Measurements from ENCODE around the gene CCL21.
"Not testable (repeated sequence)": the region's sequence is repeated elsewhere in the genome, so short reads cannot be mapped to it uniquely, and the experiment has no call there.

The CCL21 gene, protein sequence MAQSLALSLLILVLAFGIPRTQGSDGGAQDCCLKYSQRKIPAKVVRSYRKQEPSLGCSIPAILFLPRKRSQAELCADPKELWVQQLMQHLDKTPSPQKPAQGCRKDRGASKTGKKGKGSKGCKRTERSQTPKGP

DNA sequence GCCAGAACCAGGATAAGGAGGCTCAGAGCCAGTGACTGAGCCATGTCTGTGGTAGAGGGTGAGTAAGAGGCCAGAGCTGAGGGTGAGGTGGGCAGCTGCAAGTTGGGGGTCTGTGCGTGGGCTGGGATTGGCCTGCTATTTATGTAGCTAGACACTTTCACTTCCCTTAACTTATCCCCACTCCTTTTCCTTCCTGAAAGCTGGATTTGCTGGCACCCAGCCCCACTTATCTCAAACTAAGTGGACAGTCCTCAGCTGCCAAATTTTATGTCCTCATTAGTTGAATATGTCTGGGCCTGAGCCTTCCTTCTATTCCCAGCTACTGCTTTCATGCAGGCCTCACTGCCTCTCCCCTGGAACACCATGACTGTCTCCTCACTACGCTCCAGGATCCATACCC, at the start of gene CCL21:
TSS of gene CCL21 (minus strand) at position 114 of the 400 bp plus-strand sequence. CDS start at position 44, 70 bp downstream.
- no peak for DNase-seq

DNA sequence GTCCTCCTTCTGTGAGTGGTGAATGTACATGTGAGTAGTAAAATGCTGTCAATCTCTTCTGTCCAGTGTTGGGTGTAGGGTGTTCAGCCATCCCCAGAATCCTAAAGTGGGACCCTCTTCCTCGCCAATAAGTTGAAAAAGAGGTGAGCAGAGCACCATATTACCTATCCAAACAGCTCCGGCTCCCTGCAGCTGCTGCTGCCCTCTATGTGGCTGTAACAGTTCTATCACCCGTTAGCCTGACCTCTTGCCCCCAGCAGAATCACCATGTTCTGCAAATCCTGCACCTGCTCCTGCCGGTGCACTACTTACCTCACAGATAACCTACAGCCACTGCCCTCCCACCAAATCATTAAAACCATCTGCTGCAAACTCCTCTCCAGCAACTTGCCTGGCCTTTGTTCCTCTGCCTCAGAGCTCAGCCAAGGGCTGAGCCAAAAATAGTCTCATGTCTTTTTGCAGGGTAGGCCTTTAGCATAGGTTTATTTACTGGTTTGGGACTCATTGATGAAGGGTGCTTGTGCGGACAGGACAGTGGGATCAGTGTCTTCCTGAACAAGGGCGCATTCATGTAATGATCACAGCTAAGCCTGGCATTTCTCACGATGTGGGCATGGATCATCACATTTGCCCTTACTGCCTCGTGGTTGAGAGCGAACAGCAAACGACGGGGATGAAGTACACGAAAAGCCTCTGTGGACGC, 49.6 kb upstream of the CCL21 start:
- DNase-seq = no peak

DNA sequence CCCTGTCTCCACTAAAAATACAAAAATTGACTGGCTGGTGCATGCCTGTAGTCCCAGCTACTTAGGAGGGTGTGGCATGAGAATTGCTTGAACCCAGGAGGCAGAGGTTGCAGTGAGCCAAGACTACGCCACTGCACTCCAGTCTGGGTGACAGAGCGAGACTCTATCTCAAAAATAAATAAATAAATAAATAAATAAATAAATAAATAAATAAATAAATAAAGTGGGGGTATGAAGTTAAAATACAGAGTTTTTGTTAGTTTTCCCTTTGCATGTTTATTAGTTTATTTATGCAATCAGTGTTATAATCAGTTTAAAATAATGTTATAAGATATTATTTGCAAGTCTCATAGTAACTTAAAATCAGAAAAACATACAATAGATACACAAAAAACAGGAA, 40.4 kb upstream of the CCL21 start:
- not testable (repeated sequence) for DNase-seq

DNA sequence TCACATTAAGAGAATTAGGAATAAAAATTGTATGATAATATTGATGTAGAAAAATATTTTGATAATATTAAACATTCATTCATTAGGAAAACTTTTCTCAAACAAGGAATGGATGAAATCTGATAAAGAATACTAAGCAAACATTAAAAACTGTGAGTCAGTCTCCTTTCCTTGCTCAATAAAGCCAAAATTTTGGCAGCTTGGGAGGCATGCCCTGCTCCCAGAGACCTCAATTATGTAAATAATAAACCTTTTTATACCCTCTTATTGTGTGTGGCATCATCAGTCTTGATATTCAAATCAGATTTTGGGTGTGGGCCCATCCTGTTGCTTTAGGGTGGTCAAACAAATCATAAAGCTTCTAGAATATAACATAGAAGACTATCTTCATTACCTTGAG, 36.6 kb upstream of the CCL21 start:
- DNase-seq = no peak

DNA sequence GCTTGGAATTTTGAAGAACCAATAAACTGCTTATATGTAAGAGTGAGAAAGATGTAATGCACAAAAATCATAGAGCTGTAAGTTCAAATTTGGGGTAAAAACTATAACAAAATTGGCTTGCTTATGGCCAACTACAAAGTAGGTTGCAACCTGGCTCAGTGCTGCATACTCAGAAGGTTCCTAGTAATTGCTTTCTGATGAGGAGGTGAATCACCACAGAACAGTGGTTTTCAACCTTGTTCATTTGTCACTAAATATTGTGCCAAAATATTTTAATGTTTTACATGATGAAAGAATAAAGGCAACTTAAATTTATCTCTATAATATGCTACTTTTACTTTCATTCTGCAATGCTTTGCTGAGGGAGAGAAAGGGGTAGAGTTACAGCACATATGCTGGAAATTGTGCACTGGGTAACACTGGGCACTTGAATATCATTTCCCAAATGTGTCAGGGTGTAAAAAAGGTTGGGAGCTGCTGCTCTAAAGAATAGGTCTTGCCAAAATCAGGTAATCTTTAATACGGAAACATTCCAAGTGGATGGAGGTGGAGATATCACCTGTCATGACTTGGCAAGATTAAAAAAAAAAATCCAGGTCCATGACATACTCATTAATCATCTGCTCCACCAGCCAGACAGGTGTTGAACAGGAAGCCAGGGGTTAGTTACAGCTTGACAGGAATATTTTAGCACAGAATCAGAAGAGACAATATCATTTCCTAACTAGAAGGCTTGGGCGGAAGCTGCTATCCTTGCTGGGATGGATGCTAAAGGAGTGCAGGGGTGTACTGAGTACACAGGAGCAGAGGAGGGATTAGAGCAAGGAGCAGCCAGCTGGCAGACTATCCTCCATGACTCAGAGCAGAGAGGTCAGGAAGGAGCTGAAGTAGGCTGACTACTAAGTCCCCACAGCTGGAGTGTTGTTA, 34.6 kb upstream of the CCL21 start:
- DNase-seq = no peak

DNA sequence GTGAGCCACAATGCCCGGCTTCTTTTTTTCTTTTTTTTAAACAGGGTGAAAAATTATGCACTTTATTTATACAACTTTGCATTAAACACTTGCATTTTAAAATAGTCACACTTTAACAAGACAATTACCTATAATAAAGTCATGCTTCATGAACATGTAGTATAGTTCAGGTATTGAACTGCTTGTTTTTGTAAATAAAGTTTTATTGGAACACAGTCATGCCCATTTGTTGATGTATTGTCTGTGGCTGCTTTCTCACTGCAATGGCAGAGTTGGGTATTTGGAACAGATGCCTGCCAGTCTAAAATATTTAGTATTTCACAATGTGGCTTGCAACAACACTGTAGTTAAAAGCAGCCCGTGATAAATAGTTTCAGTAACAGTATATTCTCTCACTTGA, 32.8 kb upstream of the CCL21 start:
- DNase-seq = no peak

DNA sequence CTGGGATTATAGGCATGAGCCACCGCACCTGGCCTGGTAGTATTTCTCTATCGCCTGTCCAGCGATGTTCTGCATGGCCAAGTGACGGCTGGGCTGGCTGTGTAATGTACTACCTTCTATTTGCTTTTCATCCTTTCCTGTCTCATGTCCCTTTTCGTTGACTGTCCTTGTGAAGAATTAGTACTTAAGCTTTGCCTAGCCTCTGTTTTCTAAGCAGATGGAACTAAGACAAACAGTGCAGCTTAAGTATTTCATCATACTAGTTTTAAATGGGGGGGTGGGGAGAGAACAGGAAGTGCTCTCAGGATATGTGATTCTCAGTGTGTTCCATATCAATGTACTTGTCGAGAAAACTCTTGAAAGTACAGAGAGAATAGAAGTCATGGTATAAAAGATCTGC, 31.7 kb upstream of the CCL21 start:
- no peak for DNase-seq

DNA sequence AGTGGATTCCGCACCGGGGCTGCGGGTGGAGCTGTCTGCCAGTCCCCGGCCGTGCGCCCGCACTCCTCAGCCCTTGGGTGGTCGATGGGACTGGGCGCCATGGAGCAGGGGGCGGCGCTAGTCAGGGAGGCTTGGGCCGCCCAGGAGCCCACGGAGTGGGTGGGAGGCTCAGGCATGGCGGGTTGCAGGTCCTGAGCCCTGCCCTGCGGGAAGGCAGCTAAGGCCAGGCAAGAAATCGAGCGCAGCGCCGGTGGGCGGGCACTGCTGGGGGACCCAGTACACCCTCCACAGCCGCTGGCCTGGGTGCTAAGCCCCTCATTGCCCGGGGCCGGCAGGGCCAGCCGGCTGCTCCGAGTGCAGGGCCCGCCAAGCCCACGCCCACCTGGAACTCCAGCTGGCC, 30.2 kb upstream of the CCL21 start:
- not testable (repeated sequence) for DNase-seq

DNA sequence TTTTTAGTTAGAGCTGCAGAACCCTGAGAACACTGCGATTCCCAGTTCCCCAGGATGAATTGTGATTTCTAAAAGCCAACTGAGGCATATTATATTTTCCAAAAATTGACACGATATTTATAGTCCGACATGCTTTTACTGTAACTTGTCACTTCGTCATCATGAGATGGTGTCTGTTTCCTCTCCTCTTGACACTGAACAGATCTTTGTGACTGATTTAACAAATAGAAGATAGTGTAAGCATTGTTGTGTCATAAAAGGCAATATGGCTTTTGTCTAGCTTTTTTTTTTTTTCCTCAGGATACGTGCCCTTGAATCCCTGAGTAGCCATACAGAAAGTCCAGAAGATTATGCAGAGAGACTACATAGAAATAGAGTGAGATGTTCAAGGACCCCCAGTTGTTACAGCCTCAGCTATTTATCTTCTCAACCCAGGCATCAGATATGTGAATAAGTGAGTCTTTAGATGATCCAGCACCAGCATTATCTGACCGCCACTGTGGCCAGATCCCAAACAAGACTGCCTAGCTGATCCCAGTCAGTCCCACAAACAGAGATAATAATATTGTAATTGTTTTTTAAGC, 27.8 kb upstream of the CCL21 start:
- DNase-seq = no peak

DNA sequence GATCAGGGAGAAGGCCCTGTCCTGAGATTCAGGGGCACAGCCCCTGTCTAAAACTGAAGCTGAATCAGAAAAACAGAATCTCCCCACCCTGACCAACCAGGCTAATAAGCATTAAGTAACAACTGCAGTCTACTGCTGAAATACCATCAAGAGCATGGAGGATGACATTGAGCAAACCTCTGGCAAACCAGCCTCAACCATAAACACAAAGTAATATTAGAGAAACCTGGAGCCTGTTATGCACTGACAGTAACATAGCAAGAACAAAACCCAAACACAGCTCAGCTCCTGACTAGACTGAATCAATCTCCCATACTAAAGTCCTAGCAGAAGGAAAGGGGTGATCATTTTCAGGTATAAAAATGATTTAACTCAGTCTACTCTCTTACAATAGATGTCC, 24.8 kb upstream of the CCL21 start:
- no peak for DNase-seq

DNA sequence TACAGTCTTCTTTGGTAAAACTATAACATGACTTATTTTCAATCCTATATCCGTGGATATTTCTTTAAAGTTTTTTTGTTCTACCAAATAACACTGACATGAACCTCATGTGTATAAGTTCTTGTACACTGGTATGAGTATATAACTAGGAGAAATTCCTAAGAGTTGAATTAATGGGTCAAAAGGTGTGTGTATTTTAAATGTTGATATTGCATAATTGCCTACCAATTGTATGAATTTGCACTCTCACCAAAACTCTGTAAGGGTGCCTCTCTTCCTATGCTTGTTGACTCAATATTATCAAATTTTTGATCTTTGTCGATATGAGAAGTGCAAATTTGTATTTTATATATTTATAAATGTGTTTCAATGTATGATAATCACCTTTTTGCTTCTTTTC, 22.9 kb upstream of the CCL21 start:
- no peak for DNase-seq

DNA sequence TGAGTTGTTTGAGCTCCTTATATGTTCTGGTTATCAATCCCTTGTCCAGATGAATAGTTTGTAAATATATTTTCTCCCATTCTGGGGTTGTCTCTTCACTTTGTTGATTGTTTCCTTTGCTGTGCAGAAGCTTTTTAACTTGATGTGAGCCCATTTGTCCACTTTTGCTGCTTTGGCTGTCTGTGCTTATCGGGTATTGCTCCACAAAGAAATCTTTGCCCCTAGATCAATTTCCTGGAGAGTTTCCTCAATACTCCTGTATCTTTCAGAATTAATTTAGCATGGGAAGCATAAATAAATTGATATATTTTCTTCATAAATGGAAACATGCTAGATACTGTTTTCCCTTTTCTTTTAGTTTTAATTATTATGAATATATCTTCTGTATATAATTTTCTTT, 22.5 kb upstream of the CCL21 start:
- no peak for DNase-seq

DNA sequence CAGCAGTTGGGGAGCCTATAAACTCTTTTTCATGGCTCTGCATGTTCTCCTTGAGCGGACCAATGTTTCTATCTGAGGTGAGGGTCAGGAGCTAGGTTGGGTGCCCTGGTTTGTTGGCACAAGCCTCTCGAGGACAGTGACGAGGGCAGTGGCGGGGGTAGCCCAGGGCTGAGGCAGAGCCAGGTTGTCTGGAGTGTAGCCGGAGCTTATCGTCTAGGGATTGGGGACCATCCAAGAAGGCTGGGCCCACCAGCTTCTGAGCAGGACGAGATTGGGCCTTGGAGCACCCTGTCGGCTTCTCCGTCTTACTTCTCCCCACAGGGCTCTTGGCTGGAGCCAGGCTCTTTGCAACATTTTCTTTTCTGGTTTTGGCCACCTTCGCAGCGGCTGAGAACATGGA, 13.2 kb upstream of the CCL21 start:
- DNase-seq = no peak

DNA sequence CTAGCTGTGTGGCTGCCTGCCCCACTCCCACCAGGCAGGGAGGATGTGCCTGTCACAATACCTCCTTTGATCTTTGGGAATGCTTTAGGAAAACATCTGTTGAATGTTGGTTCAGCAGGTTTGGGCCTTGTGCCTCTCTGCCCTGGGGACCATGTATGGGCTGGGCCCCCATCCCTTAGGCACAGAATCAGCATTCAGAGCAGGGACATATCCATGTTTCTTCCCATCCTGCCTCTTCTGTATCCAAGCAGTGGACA, 9.8 kb upstream of the CCL21 start:
- DNase-seq = not testable (repeated sequence)

DNA sequence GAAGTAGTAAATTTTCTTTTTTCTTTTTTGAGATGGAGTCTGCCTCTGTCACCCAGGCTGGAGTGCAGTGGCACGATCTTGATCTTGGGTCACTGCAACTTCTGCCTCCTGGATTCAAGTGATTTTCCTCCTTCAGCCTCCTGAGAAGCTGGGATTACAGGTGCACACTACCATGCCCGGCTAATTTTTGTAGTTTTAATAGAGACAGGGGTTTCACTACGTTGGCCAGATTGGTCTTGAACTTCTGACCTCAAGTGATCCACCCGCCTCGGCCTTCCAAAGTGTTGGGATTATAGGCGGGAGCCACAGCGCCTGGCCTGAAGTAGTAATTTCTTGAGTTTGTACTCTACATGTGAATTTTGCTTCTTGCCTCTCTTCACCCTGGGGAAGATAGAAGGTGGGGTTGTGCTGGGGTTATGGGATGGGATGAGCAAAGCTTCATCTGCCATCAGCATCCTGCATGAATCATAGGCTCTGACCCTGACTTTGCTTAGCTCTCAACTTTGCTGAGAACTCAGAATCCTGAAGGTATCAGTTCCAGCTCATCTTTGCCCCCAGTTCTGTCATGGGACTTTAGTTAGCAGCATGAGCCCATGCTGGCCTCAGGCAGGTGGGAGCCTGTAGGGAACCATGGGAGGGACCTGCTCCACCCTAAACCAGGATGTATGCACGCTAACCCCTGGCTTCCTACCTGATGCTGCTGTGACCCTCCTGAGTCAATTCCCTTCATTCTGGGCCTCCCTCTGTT, 9.3 kb upstream of the CCL21 start:
- no peak for DNase-seq

DNA sequence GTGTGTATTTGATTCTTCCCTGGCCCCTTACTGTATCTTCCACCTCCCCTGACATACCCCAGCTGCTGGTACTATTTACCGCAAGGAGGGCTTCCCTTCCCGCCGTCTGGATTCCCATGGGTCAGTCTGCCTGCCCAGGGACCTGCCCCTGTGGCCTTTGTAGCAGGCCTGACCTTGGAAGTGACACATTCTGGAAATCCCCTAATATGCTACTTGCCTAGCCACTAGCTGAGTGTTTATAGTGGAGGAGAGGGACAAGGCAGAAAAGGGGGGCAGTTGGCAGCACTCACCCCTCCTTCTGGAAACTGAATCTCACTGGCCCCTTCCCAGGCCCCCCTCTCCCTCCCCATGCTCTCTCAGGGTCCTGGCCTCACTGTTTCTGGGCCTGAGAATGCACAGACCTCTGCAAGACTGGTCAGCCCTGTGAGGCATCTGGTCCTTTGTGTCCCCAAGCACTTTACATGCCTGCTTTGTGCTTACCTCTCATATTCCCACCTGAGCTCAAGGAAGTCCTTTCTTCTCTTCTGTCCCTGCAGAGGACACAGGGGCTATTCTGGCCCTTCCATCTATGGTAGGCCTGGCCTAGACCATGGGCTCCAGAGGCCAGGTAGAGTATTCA, 8.2 kb upstream of the CCL21 start:
- no peak for DNase-seq

DNA sequence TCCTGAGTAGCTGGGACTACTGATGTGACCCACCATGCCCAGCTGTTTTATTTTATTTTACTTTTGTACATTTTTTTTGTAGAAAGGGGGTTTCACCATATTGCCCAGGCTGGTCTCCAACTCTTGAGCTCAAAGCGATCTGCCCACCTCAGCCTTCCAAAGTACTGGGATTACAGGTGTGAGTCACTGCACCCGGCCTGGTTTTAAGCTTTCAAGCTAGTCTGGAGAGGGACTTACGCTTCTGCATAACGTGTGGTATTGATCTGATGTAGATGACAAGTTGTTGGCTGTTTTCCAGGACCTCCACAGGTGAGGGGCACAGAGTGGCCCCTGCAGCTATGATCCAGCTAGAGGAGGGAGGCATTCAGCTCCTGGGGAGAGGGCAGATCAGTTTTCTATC, 6.8 kb upstream of the CCL21 start:
- no peak for DNase-seq

DNA sequence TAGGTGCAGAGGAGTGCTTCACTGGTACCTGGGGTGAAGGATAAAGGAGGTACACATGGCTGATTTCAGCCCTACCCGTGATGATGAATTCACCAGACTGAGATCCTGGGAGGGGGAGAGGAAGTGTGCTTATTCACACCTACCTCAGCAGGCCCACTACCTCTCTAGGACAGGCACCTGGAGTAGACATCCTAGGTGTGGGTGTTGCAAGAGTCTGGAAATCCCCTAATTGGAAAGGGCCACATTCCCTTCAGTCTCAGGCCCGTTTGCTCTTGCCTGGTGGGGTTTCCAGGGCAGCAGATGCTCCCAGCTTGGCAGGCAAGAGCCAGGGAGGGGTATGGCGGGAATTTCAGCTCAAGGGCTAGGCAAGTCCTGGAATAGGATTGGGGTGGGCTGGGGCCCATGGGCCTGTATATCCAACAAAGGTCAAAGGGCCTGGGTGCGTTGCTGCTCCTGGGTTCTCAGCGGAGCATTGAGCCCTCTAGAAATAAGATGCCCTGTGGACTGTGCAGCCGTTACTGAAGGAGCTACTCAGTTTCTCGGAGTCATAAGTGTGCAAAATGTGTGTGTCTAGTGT, 5.8 kb upstream of the CCL21 start:
- no peak for DNase-seq

DNA sequence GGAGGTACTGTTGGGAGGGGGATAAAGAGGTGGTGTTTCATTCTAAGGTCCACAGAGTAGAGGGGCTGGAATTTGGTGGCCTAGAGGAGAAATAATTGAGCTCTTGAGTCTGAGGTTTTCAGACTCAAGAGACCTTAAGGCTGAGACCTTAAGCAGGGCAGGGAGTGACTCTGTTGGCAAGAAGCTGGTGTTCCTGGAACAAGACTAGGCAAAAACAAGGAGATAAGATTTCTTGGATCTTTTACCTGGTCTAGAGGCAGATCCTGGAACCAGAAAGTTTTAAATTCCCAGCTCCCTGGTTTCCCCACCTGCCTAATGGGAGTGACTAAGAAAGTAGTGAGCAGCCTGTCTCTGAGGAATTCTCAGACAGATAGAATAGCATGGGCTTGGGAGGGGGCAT, 4.1 kb upstream of the CCL21 start:
- no peak for DNase-seq

DNA sequence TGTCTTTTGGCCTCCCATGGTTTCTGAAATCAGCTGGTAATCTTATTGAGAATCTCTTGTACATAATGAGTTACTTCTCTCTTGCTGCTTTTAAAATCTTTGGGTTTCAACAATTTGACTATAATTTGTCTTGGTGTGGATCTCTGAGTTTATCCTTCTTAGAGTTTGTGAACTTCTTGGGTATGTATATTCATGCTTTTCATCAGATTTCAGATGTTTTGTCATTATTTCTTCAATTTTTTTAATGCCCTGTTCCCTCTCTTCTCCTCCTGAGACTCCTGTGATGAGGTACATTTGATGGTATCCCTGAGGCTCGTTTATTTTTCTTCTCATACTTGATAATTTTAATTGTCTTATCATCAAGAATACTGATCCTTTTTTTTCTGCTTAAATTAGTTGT, 2.2 kb upstream of the CCL21 start:
- DNase-seq = no peak

DNA sequence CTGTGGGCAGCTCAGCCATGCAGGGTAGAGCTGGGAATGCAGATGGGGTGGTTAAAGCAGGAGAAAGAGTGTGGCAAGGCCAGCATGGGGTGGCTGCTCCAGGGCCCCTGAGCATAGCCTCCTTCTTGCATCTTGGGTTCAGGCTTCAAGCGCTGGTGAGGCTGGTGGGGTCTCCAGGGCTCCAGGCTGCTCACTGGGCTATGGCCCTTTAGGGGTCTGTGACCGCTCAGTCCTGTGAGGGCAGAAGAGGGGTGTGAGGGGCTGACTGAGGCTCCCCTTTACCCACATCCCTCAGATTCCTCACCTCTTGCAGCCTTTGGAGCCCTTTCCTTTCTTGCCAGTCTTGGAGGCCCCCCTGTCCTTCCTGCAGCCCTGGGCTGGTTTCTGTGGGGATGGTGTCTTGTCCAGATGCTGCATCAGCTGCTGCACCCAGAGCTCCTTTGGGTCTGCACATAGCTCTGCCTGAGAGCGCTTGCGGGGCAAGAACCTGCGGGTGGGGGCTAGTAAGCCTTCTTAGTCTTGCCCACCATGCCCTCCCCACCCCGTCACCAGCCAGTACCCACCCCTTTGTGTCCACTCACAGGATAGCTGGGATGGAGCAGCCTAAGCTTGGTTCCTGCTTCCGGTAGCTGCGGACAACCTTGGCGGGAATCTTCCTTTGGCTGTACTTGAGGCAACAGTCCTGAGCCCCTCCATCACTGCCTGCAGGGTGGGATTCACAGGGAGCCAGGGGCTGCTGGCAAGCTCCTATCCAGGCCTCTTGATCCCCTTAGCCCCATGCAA, 549 bp downstream of the CCL21 start:
- no peak for DNase-seq

DNA sequence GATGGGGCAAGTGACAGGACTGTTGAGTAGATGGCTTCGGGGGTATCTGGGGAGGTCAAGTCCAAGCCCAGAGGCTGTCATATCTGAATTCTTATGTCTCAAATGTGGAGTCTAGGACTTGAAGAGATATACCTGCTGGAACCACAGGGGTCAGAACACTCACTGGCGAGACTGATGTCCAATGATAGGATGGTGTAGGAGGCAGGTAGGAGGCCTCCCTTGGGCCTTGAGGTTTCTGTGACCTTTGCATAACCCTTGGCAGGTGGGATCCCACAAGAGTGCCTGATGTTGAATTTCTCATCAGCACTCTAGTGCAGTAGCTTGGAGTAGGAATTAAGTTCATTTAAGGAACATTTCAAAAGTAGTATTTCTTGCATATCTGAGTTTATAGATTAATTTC, 2.8 kb downstream of the CCL21 start:
- DNase-seq = no peak

Measured in stimulated activated naive CD4-positive, alpha-beta T cell (primary cell).